Nephron (organoid): ENCODE data around the gene ITGA11.

Experiments used
- H3K27ac Mint-ChIP-seq, 3 experiments: 2 replicates each; pipeline ENCODE4 v1.8.0; 2020; ENCODE audit warnings: mixed read lengths in 3 of 3, mild to moderate bottlenecking in 2 of 3, moderate library complexity in 1 of 3
- H3K27me3 Mint-ChIP-seq: 2 replicates; pipeline ENCODE4 v1.8.0; 2021; ENCODE audit warnings: low read depth, mild to moderate bottlenecking, moderate library complexity, mixed read lengths
- H3K36me3 Mint-ChIP-seq: 2 replicates; pipeline ENCODE4 v1.8.0; 2020; ENCODE audit warnings: low read depth, mixed read lengths
- H3K4me1 Mint-ChIP-seq: 2 replicates; pipeline ENCODE4 v1.8.0; 2020; ENCODE audit warnings: mixed read lengths
- H3K4me3 Mint-ChIP-seq, 3 experiments: 2 replicates each; pipeline ENCODE4 v1.8.0; 2020; ENCODE audit warnings: mild to moderate bottlenecking in 3 of 3, mixed read lengths in 3 of 3, moderate library complexity in 2 of 3
- H3K9me3 Mint-ChIP-seq: 2 replicates; pipeline ENCODE4 v1.8.0; 2020; ENCODE audit warnings: mixed read lengths
- TF ChIP-seq, protein P1 (sequence below), 3 experiments: fragments of 200-600 bp; sonication (generic); IDR thresholded peaks; one replicate each; pipeline ENCODE4 v1.5.0; 2021; ENCODE audit warnings: antibody characterized with exemption in 3 of 3; ENCODE audit not compliant: unreplicated experiment in 3 of 3

The ITGA11 gene

DNA sequence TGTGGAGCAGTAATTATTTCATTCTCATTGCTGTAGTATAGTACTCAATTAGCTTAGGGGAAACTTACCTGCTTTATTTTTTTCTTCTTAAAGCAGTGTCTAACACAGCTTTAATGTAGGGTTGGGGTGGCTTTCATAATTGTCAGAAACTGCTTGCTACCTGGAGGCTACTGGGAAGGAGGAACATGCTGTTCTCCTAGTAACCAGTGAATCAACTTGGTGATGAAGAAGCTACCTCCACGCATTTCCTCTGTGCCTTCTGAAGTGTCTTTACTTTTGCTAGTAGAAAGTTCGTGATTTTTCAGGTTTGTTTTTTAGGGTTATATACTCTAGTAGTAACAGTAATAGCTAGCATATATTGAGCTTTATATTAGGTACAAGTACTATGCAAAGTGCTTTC lies 142.9 kb downstream of the ITGA11 start:
- peaks cover 61% of the 10 kb centered on the region for H3K36me3 Mint-ChIP-seq
- TF ChIP-seq, protein P1, sequence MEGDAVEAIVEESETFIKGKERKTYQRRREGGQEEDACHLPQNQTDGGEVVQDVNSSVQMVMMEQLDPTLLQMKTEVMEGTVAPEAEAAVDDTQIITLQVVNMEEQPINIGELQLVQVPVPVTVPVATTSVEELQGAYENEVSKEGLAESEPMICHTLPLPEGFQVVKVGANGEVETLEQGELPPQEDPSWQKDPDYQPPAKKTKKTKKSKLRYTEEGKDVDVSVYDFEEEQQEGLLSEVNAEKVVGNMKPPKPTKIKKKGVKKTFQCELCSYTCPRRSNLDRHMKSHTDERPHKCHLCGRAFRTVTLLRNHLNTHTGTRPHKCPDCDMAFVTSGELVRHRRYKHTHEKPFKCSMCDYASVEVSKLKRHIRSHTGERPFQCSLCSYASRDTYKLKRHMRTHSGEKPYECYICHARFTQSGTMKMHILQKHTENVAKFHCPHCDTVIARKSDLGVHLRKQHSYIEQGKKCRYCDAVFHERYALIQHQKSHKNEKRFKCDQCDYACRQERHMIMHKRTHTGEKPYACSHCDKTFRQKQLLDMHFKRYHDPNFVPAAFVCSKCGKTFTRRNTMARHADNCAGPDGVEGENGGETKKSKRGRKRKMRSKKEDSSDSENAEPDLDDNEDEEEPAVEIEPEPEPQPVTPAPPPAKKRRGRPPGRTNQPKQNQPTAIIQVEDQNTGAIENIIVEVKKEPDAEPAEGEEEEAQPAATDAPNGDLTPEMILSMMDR (IDR thresholded peaks at IDR 0.05; ENCODE audit: unreplicated experiment in 3 of 3): no peak
- H3K4me3 Mint-ChIP-seq: no peak overlapping the region
- no peaks in the 10 kb centered on the region for H3K27me3 Mint-ChIP-seq
- no peak overlapping the region for H3K27ac Mint-ChIP-seq
- H3K4me1 Mint-ChIP-seq: peaks cover 5% of the 10 kb centered on the region
- peaks cover 3% of the 10 kb centered on the region for H3K9me3 Mint-ChIP-seq

- TF ChIP-seq, protein P1 (IDR thresholded peaks at IDR 0.05; ENCODE audit: unreplicated experiment in 3 of 3): no peak
These were observed 145.7 kb downstream of the ITGA11 start for GRCh38 chr15:68286256-68286655.

GRCh38 chr15:68285259-68285980 lies 146.5 kb downstream of the ITGA11 start:
- TF ChIP-seq, protein P1 (IDR thresholded peaks at IDR 0.05; ENCODE audit: unreplicated experiment in 3 of 3): no peak
- no peaks in the 10 kb centered on the region for H3K27me3 Mint-ChIP-seq
- H3K27ac Mint-ChIP-seq: no peak overlapping the region
- peaks cover 3% of the 10 kb centered on the region for H3K9me3 Mint-ChIP-seq
- peaks cover 24% of the 10 kb centered on the region for H3K4me1 Mint-ChIP-seq
- no peak overlapping the region for H3K4me3 Mint-ChIP-seq
- peaks cover 47% of the 10 kb centered on the region for H3K36me3 Mint-ChIP-seq

More at GRCh38 chr15:68286256-68286655, 145.7 kb downstream of the ITGA11 start:
- H3K36me3 Mint-ChIP-seq: peaks cover 55% of the 10 kb centered on the region
- H3K4me3 Mint-ChIP-seq: no peak overlapping the region
- no peak overlapping the region for H3K27ac Mint-ChIP-seq
- peaks cover 16% of the 10 kb centered on the region for H3K4me1 Mint-ChIP-seq
- no peaks in the 10 kb centered on the region for H3K27me3 Mint-ChIP-seq
- H3K9me3 Mint-ChIP-seq: peaks cover 3% of the 10 kb centered on the region

GRCh38 chr15:68284616-68285258 lies 147.2 kb downstream of the ITGA11 start:
- TF ChIP-seq, protein P1 (IDR thresholded peaks at IDR 0.05; ENCODE audit: unreplicated experiment in 3 of 3): no peak
- no peak overlapping the region for H3K27ac Mint-ChIP-seq
- no peak overlapping the region for H3K4me3 Mint-ChIP-seq
- H3K4me1 Mint-ChIP-seq: peaks cover 31% of the 10 kb centered on the region
- peaks cover 46% of the 10 kb centered on the region for H3K36me3 Mint-ChIP-seq
- no peaks in the 10 kb centered on the region for H3K27me3 Mint-ChIP-seq
- peaks cover 3% of the 10 kb centered on the region for H3K9me3 Mint-ChIP-seq

DNA sequence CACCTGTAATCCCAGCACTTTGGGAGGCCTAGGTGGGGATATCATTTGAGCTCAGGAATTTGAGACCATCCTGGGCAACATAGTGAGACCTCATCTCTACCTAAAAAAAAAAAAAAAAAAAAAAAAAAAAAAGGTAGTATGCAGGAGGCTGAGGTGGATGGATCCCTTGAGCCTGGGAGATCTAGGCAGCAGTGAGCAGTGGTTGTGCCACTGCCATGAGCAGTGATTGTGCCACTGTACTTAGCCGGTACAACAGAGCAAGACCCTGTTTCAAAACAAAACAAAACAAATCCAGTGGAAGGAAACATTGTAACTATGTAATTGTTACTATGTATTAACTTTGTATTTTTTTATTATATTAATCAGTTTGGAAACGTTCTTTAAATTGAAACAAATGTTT lies 148.6 kb downstream of the ITGA11 start:
- TF ChIP-seq, protein P1 (IDR thresholded peaks at IDR 0.05; ENCODE audit: unreplicated experiment in 3 of 3): no peak
- no peaks in the 10 kb centered on the region for H3K27me3 Mint-ChIP-seq
- H3K9me3 Mint-ChIP-seq: peaks cover 3% of the 10 kb centered on the region
- H3K4me3 Mint-ChIP-seq: no peak overlapping the region
- peaks cover 40% of the 10 kb centered on the region for H3K36me3 Mint-ChIP-seq
- no peak overlapping the region for H3K27ac Mint-ChIP-seq
- peaks cover 40% of the 10 kb centered on the region for H3K4me1 Mint-ChIP-seq
